Central memory CD4-positive, alpha-beta T cell (primary cell): ENCODE results near the gene VSTM2A.
"Not testable (repeated sequence)": the region's sequence is repeated elsewhere in the genome, so short reads cannot be mapped to it uniquely, and the experiment has no call there.

Experiments
- DNase-seq: peaks from one replicate; pipeline ENCODE4 v3.0.0; 2022
- total RNA-seq, 3 experiments: gene quantifications; one replicate each; lab custom pipeline; 2026; lab: John Stamatoyannopoulos, UW

VSTM2A gene
- total RNA-seq = 0 reads per million in 3 experiments

- DNase-seq = no peak
These were observed at the start of gene VSTM2A for GRCh38 chr7:54541669-54542625. Gene VSTM2A (plus strand): TSS chr7:54542375. CDS start chr7:54542731, 356 bp downstream.

- not testable (repeated sequence) for DNase-seq
These were observed 37.6 kb upstream of the VSTM2A start for GRCh38 chr7:54504531-54504930.

GRCh38 chr7:54529568-54529967 lies 12.6 kb upstream of the VSTM2A start:
- DNase-seq = no peak

- no peak for DNase-seq
These were observed 4.1 kb upstream of the VSTM2A start for GRCh38 chr7:54538122-54538521.

GRCh38 chr7:54543051-54543488 lies 895 bp downstream of the VSTM2A start:
- no peak for DNase-seq

- DNase-seq = no peak
These were observed 2.0 kb downstream of the VSTM2A start for GRCh38 chr7:54544149-54544526.

GRCh38 chr7:54544527-54545240 lies 2.5 kb downstream of the VSTM2A start:
- DNase-seq = no peak

GRCh38 chr7:54545241-54545563 lies 3.0 kb downstream of the VSTM2A start:
- no peak for DNase-seq

- DNase-seq = no peak
These were observed 4.2 kb downstream of the VSTM2A start for GRCh38 chr7:54546081-54546985.

- DNase-seq = no peak
These were observed 4.8 kb downstream of the VSTM2A start for GRCh38 chr7:54546986-54547314.

GRCh38 chr7:54550471-54550870 lies 8.3 kb downstream of the VSTM2A start:
- no peak for DNase-seq

GRCh38 chr7:54556121-54556520 lies 13.9 kb downstream of the VSTM2A start:
- DNase-seq = no peak

- no peak for DNase-seq
These were observed 17.2 kb downstream of the VSTM2A start for GRCh38 chr7:54559401-54559800.

GRCh38 chr7:54560198-54560597 lies 18.0 kb downstream of the VSTM2A start:
- DNase-seq = no peak

GRCh38 chr7:54560723-54561122 lies 18.5 kb downstream of the VSTM2A start:
- no peak for DNase-seq

- DNase-seq = no peak
These were observed 21.2 kb downstream of the VSTM2A start for GRCh38 chr7:54563329-54563916.

- DNase-seq = no peak
These were observed 23.3 kb downstream of the VSTM2A start for GRCh38 chr7:54565432-54565831.

GRCh38 chr7:54581511-54581910 lies 39.3 kb downstream of the VSTM2A start:
- DNase-seq = no peak

GRCh38 chr7:54591404-54592386 lies 49.5 kb downstream of the VSTM2A start:
- DNase-seq = no peak

GRCh38 chr7:54596747-54597146 lies 54.6 kb downstream of the VSTM2A start:
- DNase-seq = no peak

- no peak for DNase-seq
These were observed 73.4 kb downstream of the VSTM2A start for GRCh38 chr7:54615537-54615936.
